ENCODE data around the gene SPDYE17.
A peak's percentile ranks its signal among the peaks of the same experiment; 100 is the strongest.
"Not testable (repeated sequence)": the region's sequence is repeated elsewhere in the genome, so short reads cannot be mapped to it uniquely, and the experiment has no call there.

The SPDYE17 gene

GRCh38 chr7:77010074-77010680, 22.0 kb downstream of the SPDYE17 start:
- DNase-seq (ENCODE audit: low spot score) = not testable (repeated sequence)

GRCh38 chr7:77008000-77008399, 24.2 kb downstream of the SPDYE17 start:
- ATAC-seq (ENCODE audit: low read depth); H3K27me3 ChIP-seq (ENCODE audit: insufficient read depth, poor library complexity, severe bottlenecking); H3K36me3 ChIP-seq (ENCODE audit: low read depth); H3K27ac ChIP-seq (ENCODE audit: poor library complexity, severe bottlenecking); H3K9me3 ChIP-seq (ENCODE audit: severe bottlenecking); H3K4me3 ChIP-seq (ENCODE audit: severe bottlenecking); H3K4me1 ChIP-seq (ENCODE audit: insufficient read depth, poor library complexity, severe bottlenecking): not testable (repeated sequence)
- peak; percentile 45 for DNase-seq (ENCODE audit: low spot score)

More at GRCh38 chr7:77010074-77010680, 22.0 kb downstream of the SPDYE17 start:
- not testable (repeated sequence) for H3K4me3 ChIP-seq (ENCODE audit: severe bottlenecking); H3K27me3 ChIP-seq (ENCODE audit: insufficient read depth, poor library complexity, severe bottlenecking); H3K27ac ChIP-seq (ENCODE audit: poor library complexity, severe bottlenecking); H3K9me3 ChIP-seq (ENCODE audit: severe bottlenecking); H3K36me3 ChIP-seq (ENCODE audit: low read depth); H3K4me1 ChIP-seq (ENCODE audit: insufficient read depth, poor library complexity, severe bottlenecking)
- peak; percentile 77 for ATAC-seq (ENCODE audit: low read depth)

- H3K9me3 ChIP-seq (ENCODE audit: severe bottlenecking); H3K27me3 ChIP-seq (ENCODE audit: insufficient read depth, poor library complexity, severe bottlenecking); H3K36me3 ChIP-seq (ENCODE audit: low read depth); H3K27ac ChIP-seq (ENCODE audit: poor library complexity, severe bottlenecking); H3K4me1 ChIP-seq (ENCODE audit: insufficient read depth, poor library complexity, severe bottlenecking); H3K4me3 ChIP-seq (ENCODE audit: severe bottlenecking): not testable (repeated sequence)
- ATAC-seq (ENCODE audit: low read depth) (peak; percentile 90), DNase-seq (ENCODE audit: low spot score) (peak; percentile 46)
Measured at GRCh38 chr7:77006127-77007110, 25.7 kb downstream of the SPDYE17 start.

DNA sequence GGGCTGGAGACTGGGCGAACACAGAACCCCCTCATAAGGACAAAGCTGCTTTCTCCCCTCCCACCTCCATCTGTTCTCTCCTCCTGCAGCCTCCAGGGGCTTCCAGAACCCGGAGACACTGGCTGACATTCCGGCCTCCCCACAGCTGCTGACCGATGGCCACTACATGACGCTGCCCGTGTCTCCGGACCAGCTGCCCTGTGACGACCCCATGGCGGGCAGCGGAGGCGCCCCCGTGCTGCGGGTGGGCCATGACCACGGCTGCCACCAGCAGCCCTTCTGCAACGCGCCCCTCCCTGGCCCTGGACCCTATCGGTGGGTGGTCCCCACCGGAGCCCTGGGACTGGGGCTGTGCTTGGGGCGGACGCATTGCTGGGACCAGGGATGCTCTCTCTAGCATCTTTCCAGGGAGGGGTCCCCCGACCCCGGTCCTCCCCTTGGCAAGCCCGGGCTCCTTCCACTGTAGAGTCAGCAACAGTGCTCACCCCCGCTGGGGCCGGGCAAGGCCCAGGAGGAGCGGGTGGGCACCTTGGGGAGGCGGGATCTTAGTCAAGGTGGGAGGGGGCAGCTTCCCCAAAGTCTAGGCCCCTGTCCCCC, 26.6 kb downstream of the SPDYE17 start:
- not testable (repeated sequence) for ATAC-seq (ENCODE audit: low read depth); H3K9me3 ChIP-seq (ENCODE audit: severe bottlenecking); H3K27me3 ChIP-seq (ENCODE audit: insufficient read depth, poor library complexity, severe bottlenecking); H3K4me1 ChIP-seq (ENCODE audit: insufficient read depth, poor library complexity, severe bottlenecking); H3K27ac ChIP-seq (ENCODE audit: poor library complexity, severe bottlenecking); H3K36me3 ChIP-seq (ENCODE audit: low read depth); H3K4me3 ChIP-seq (ENCODE audit: severe bottlenecking)
- DNase-seq (ENCODE audit: low spot score) = peak; percentile 47

- not testable (repeated sequence) for H3K27me3 ChIP-seq (ENCODE audit: insufficient read depth, poor library complexity, severe bottlenecking); H3K4me3 ChIP-seq (ENCODE audit: severe bottlenecking); H3K9me3 ChIP-seq (ENCODE audit: severe bottlenecking); ATAC-seq (ENCODE audit: low read depth); H3K27ac ChIP-seq (ENCODE audit: poor library complexity, severe bottlenecking); H3K36me3 ChIP-seq (ENCODE audit: low read depth); DNase-seq (ENCODE audit: low spot score); H3K4me1 ChIP-seq (ENCODE audit: insufficient read depth, poor library complexity, severe bottlenecking)
Measured at GRCh38 chr7:77004151-77004550, 28.0 kb downstream of the SPDYE17 start.

GRCh38 chr7:77003241-77003640, 28.9 kb downstream of the SPDYE17 start:
- H3K27ac ChIP-seq (ENCODE audit: poor library complexity, severe bottlenecking); H3K27me3 ChIP-seq (ENCODE audit: insufficient read depth, poor library complexity, severe bottlenecking); H3K36me3 ChIP-seq (ENCODE audit: low read depth); H3K4me3 ChIP-seq (ENCODE audit: severe bottlenecking); H3K9me3 ChIP-seq (ENCODE audit: severe bottlenecking); H3K4me1 ChIP-seq (ENCODE audit: insufficient read depth, poor library complexity, severe bottlenecking); ATAC-seq (ENCODE audit: low read depth): not testable (repeated sequence)
- peak; percentile 45 for DNase-seq (ENCODE audit: low spot score)

GRCh38 chr7:77002678-77003233, 29.4 kb downstream of the SPDYE17 start:
- H3K4me1 ChIP-seq (ENCODE audit: insufficient read depth, poor library complexity, severe bottlenecking); H3K4me3 ChIP-seq (ENCODE audit: severe bottlenecking); H3K9me3 ChIP-seq (ENCODE audit: severe bottlenecking); H3K27ac ChIP-seq (ENCODE audit: poor library complexity, severe bottlenecking); H3K36me3 ChIP-seq (ENCODE audit: low read depth); ATAC-seq (ENCODE audit: low read depth); H3K27me3 ChIP-seq (ENCODE audit: insufficient read depth, poor library complexity, severe bottlenecking): not testable (repeated sequence)
- peak; percentile 28 for DNase-seq (ENCODE audit: low spot score)

- peak; percentile 37 for DNase-seq (ENCODE audit: low spot score)
- H3K27me3 ChIP-seq (ENCODE audit: insufficient read depth, poor library complexity, severe bottlenecking); H3K4me1 ChIP-seq (ENCODE audit: insufficient read depth, poor library complexity, severe bottlenecking); H3K9me3 ChIP-seq (ENCODE audit: severe bottlenecking); H3K27ac ChIP-seq (ENCODE audit: poor library complexity, severe bottlenecking); H3K4me3 ChIP-seq (ENCODE audit: severe bottlenecking); H3K36me3 ChIP-seq (ENCODE audit: low read depth); ATAC-seq (ENCODE audit: low read depth): not testable (repeated sequence)
Measured at GRCh38 chr7:77002104-77002503, 30.1 kb downstream of the SPDYE17 start.

DNA sequence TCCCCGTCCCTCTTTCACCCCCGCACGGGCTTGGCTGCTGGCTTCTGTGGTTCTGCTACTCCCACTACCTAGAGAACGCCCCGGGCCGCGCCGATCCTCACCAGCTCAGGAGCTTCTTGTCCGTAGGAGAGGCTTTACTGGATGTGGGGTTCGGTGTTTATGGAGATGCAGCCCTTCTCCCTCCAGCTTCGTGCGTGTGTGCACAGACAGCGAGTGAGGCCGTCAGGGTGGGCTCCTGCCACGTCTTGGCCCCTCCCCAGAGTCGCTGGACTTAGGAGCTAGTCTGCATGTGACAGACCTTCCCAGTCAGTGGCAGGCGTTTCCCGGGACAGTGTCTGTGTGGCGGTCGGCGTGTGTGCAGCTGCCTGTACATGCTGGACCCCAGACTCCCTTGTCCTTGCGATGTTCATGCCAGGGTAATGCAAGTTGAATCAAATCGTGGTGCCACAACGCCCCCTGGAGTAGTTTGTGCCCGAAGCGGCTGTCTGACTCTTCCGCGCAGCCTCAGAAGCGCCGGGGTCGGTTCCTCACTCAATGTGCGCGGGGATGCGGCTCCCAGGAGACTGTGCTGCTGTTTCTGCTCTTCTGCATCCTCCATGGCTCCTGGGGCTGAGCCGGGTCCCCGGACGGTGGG, 32.6 kb downstream of the SPDYE17 start:
- DNase-seq (ENCODE audit: low spot score); H3K9me3 ChIP-seq (ENCODE audit: severe bottlenecking); H3K4me1 ChIP-seq (ENCODE audit: insufficient read depth, poor library complexity, severe bottlenecking); ATAC-seq (ENCODE audit: low read depth); H3K4me3 ChIP-seq (ENCODE audit: severe bottlenecking); H3K36me3 ChIP-seq (ENCODE audit: low read depth); H3K27ac ChIP-seq (ENCODE audit: poor library complexity, severe bottlenecking); H3K27me3 ChIP-seq (ENCODE audit: insufficient read depth, poor library complexity, severe bottlenecking): not testable (repeated sequence)

DNA sequence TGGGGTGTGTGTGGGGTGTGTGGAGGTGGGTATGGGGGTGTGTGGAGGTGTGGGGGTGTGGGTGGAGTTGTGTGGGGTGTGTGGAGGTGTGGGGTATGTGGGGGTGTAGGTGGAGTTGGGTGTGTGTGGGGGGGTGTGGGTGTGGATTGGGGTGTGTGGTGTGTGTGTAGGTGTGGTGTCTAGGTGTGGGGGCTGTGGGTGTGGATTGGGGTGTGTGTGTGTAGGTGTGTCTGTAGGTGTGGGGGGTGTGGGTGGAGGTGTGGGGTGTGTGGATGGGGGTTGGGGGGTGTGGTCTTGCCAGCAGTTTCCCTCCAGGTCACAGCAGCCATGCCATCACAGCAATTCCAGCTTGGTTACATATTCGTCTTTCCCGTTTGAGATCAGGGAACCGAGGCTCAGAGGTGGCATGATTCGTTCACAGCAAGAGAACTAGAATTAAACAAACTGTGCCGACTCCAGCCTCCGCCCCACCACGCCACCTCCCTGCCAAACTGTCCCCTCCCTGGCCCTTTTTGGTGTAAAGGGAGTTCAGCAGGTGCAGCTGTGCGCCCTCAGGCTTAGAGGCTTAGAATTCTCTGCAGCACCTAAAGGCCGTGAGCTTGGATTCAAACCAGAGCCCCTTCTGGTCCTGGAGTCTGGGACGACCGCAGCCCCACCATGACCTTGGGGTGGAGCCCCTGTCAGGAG, 33.3 kb downstream of the SPDYE17 start:
- not testable (repeated sequence) for H3K27me3 ChIP-seq (ENCODE audit: insufficient read depth, poor library complexity, severe bottlenecking); H3K4me1 ChIP-seq (ENCODE audit: insufficient read depth, poor library complexity, severe bottlenecking); H3K36me3 ChIP-seq (ENCODE audit: low read depth); H3K27ac ChIP-seq (ENCODE audit: poor library complexity, severe bottlenecking); H3K4me3 ChIP-seq (ENCODE audit: severe bottlenecking); H3K9me3 ChIP-seq (ENCODE audit: severe bottlenecking)
- DNase-seq (ENCODE audit: low spot score) = peak; percentile 76
- ATAC-seq (ENCODE audit: low read depth) = peak; percentile 10; the same call in 2 of the 3 replicates
